BJ (cell line): Measurements from ENCODE around the gene TPCN2. TPM values are rescaled to one million over a fixed set of nuclear protein-coding genes. Genes with fewer than 3 reads are reported as not detected.

Experiments used
- CTCF ChIA-PET: fragments of 350-600 bp; formaldehyde crosslinking; extraction: SDS; loops from one replicate; lab custom pipeline; 2021; ENCODE audit warnings: antibody characterized with exemption, inconsistent platforms; lab: Yijun Ruan, JAX
- POLR2A ChIA-PET: fragments of 300-600 bp; sonication (Branson Sonifier 250); formaldehyde crosslinking; extraction: SDS; loops from one replicate; lab custom pipeline; 2021; ENCODE audit warnings: antibody characterized with exemption; lab: Charles Lee
- DNase-seq: peaks from one replicate; pipeline ENCODE4 v3.0.0-alpha.2; 2011; ENCODE audit warnings: low read depth
- H3K27me3 ChIP-seq: 2 replicates; pipeline ENCODE4 v1.6.0; 2011; ENCODE audit warnings: low read length; ENCODE audit not compliant: control insufficient read depth, insufficient read depth
- H3K36me3 ChIP-seq: 2 replicates; pipeline ENCODE4 v1.5.1; 2011; ENCODE audit warnings: low read length; ENCODE audit not compliant: control insufficient read depth, insufficient read depth
- H3K4me3 ChIP-seq: 2 replicates; pipeline ENCODE4 v1.5.1; 2011; ENCODE audit warnings: low read depth, mild to moderate bottlenecking, control low read depth, low read length
- CTCF ChIP-seq: IDR thresholded peaks from 2 replicates; pipeline ENCODE4 v1.5.1; 2011; ENCODE audit warnings: low read depth, mild to moderate bottlenecking, control low read depth, inconsistent platforms, low read length, moderate library complexity; ENCODE audit not compliant: insufficient read depth
- polyA plus RNA-seq: library from polyadenylated mRNA; depleted of rRNA; stranded (reverse); fragments of >200 nt; gene quantifications from 2 replicates; pipeline ENCODE4 v1.2.3, GENCODE V29; 2011

Gene TPCN2
- polyA plus RNA-seq, 1 experiment: 9.9 TPM

- H3K4me3 ChIP-seq: no peak overlapping the region
- DNase-seq: no peak
- H3K27me3 ChIP-seq: no peaks in the 10 kb centered on the region
- peaks cover 26% of the 10 kb centered on the region for H3K36me3 ChIP-seq
- no peak for TF ChIP-seq CTCF
- POLR2A ChIA-PET: interaction anchor here (0.6 kb wide), 1 partner anchor 92 kb away, joined by 3 read pairs; no protein-coding TSS in a partner anchor
- CTCF ChIA-PET: interaction anchor here (0.6 to 1.6 kb wide), 8 partner anchors 33 to 769 kb away, joined by 3 to 4 read pairs (median 3); partner anchors contain the start of gene TPCN2
These were observed 40.8 kb upstream of the TPCN2 start for GRCh38 chr11:69007975-69008381.

DNA sequence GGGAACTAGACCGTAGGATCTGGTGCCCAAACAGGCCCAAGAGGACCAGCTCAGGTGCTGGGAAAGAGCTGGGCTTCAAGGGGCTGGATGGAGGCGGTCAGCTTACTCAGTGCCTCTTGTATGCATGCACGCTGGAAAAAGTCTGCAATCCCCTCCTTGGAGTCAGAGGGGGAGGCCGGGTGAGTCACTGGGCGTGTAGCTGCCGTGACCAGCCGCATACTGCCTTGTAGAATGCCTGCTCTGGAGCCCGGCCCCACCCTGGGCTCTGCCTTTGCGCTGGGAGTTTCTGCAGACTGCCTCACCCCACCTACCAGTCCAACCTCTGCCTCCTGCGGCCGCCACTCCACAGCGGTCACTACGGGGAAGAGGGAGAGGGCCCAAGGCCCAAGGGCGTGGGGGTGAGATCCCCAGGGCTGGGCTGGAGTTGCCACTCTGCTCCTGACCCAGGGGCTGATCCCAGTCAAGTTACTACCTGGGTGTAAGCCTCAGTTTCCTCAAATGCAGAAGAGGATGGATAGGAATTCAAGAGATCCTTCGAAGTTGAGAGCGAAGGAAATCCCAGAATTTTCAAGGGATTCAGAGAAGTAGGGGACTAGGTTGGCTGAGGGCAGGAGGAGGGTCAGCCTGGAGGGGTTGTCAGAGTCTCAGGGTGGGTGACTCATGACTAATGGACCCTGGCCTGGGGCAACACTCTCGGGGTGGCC, 39.8 kb upstream of the TPCN2 start:
- TF ChIP-seq CTCF: no peak
- H3K36me3 ChIP-seq: peaks cover 23% of the 10 kb centered on the region
- no peak overlapping the region for H3K4me3 ChIP-seq
- POLR2A ChIA-PET: interaction anchor here (0.6 kb wide), 2 partner anchors 66 to 91 kb away, joined by 3 to 8 read pairs; no protein-coding TSS in a partner anchor
- peak; percentile 96 for DNase-seq
- H3K27me3 ChIP-seq: no peaks in the 10 kb centered on the region
- CTCF ChIA-PET: interaction anchor here (0.5 to 5.2 kb wide), 6 partner anchors 7 to 768 kb away, joined by 3 to 31 read pairs (median 4); no protein-coding TSS in a partner anchor

- ChIA-PET POLR2A (interaction anchor here (0.6 kb wide), 1 partner anchor 67 kb away, joined by 8 read pairs; no protein-coding TSS in a partner anchor), CTCF (interaction anchor here (0.6 to 6.3 kb wide), 3 partner anchors 8 to 661 kb away, joined by 3 to 54 read pairs (median 31); no protein-coding TSS in a partner anchor)
- peaks cover 16% of the 10 kb centered on the region for H3K36me3 ChIP-seq
- TF ChIP-seq CTCF: no peak
- no peak overlapping the region for H3K4me3 ChIP-seq
- DNase-seq: no peak
- no peaks in the 10 kb centered on the region for H3K27me3 ChIP-seq
These were observed 39.1 kb upstream of the TPCN2 start for GRCh38 chr11:69009441-69010211.

DNA sequence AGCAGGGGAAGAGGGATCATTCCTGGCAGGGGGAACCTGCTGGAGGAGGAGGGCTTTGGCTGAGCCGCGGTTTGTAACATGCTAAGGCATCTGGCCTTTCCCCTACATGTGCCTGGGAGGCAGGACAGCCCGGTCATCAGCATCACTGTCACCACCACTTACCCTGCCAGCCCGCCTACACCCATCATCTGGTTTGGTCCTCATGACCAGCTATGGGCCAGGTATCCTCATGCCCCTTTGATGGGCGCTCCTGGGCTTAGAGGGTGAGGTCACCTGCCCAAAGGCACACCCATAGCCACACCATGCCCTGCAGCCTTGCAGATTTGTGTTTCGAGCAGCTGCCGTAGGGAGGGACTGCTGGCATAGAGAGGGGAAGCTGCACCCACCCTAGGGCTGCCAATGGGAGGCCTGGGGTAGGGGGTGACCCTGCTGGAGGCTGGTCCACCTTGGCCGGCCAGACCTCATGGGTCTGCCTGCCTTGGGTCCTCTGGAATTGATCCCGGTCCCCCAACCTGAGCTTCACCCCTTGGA, 38.3 kb upstream of the TPCN2 start:
- TF ChIP-seq CTCF: no peak
- no peak for DNase-seq
- POLR2A ChIA-PET: no interaction called here
- CTCF ChIA-PET: interaction anchor here (0.6 to 6.3 kb wide), 6 partner anchors 9 to 660 kb away, joined by 3 to 54 read pairs (median 4); no protein-coding TSS in a partner anchor
- peak overlapping the region; percentile 51 for H3K4me3 ChIP-seq
- H3K27me3 ChIP-seq: no peaks in the 10 kb centered on the region
- H3K36me3 ChIP-seq: peaks cover 9% of the 10 kb centered on the region
